Activated CD4-positive, CD25-positive, alpha-beta regulatory T cell treated with anti-CD3 and anti-CD28 coated beads, Interleukin-2, amount 50 U/mL, for 24 hours (primary cell): ENCODE measurements around the gene SEMA3D.

Experiments used
- ATAC-seq, 2 donors: fragments of 150-1000 bp; cut with Tn5 transposase; one replicate each; pipeline ENCODE4 v1.10.0; 2021; ENCODE audit warnings: mild to moderate bottlenecking in 1 of 2, moderate library complexity in 1 of 2

The SEMA3D gene

DNA sequence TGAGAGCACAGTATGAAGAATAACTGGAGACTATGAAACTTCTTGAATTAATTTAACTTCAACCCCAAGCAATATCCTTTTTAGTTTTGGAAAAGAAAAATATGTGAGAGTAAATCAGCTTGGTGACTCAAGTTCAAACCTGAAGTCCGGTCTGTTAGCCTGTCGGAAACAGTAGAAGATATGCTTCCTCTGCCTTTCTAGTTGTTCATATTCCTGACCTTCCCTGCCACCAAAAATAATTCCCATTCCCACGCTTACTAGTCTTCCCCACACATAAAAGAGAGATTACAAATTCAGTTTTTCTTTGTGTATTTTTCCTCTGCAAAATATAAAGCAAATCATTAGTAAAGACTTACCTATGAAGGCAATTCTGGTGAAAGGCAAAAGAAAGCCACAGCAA lies 3.6 kb downstream of the SEMA3D start:
- no peak for ATAC-seq

DNA sequence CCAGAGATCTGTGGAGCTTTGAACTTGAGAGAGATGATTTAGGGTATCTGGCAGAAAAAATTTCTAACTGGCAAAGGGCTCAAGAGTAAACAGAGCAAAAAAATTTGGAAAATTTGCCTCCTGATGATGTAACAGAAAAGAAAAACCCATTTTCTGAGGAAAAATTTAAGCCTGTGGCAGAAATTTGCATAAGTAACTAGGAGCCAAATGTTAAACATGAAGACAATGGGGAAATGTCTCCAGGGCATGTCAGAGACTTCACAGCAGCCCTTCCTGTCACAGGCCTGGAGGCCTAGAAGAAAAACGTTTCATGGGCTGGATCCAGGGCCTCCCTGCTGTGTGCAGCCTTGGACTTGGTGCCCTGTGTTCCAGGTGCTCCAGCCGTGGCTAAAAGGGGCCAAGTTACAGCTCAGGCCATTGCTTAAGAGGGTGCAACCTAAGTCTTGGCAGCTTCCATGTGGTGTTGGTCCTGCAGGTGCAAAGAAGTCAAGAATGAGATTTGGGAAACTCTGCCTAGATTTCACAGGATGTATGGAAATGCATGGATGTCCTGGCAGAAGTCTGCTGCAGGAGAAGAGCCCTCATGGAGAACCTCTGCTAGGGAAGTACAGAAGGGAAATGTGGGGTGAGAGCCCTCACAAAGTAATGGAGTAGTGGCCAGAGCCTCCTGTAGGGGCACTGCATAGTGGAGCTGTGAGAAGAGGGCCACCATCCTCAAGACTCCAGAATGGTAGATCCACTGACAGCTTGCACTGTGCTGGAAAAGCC lies 8.1 kb downstream of the SEMA3D start:
- no peak for ATAC-seq

GRCh38 chr7:85177316-85177715 lies 9.5 kb downstream of the SEMA3D start:
- ATAC-seq: no peak

GRCh38 chr7:85176197-85176596 lies 10.7 kb downstream of the SEMA3D start:
- ATAC-seq: no peak

- ATAC-seq: no peak
These were observed 11.6 kb downstream of the SEMA3D start for GRCh38 chr7:85175217-85175616.

GRCh38 chr7:85172530-85172941 lies 14.3 kb downstream of the SEMA3D start:
- ATAC-seq: no peak

DNA sequence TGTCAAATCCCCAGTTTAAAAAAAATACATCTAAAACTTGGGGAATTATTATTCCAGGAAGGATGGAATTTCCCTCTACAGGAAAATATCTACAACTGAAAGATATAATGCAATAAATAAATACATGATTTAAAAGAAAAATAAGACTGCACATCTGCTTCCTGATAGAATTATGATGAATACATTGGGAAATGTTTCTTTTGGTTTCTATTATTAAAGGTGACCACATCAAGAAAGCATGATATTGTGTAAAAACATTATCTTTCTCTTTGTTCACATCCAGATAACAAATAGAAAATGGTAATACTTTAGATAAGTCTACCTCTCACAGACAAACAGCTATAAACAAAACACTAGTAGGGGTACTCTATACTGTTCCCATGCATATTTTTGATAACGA lies 19.2 kb downstream of the SEMA3D start:
- ATAC-seq: no peak

DNA sequence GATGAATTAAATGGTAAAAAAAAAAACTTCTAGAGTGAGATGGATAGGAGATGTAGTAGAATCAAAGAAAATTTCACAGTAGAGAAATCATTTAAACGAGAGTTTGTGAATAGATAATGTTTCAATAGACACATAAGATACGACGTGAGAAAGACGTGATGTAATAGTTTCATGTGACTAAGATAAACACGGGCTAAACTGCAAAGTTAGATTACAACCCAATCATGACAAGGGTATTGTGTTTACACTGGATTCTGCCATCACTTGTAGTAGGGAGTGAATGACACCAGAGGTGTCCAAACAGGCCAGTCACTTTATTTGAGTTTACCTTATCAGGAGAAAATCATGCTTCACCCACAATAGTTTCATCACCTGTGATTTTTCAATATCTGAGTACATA lies 21.6 kb downstream of the SEMA3D start:
- ATAC-seq: no peak

DNA sequence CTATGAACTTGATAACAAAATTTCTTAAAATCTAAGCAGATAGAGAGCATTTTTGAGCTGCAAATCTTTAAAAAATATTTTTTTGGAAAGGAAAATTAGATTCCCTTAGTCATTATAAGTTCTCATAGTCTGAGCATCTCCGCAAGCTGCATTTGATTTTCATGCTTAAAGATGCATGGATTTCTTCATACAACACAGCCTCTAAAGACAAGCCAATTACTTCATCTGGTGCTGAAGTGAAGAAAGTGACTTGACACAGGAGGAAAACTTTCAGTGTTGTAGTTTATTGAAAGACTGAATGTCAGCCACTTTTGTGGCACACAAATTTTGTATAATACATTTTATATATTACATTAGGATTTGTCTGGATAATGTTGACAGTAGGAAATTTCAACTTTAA lies 22.5 kb downstream of the SEMA3D start:
- no peak for ATAC-seq

DNA sequence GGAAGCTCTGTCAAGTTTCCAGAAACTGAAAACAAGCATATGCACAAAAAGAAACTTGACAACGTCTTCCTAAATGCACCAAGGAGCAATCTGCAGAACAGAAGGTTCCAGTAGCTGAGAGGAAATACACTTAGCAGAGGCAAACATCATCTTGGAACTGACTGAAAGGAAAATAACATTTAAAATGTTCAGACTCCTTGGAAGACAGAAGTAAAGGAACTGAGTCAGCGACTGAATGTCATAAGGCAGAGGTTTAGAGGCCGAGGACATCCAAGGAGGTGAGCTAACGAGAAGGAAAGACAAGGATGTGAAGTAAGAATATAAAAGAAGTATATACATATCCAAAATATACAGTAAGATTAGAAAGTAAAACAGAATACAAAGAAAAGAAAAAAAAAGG lies 24.1 kb downstream of the SEMA3D start:
- ATAC-seq: no peak

DNA sequence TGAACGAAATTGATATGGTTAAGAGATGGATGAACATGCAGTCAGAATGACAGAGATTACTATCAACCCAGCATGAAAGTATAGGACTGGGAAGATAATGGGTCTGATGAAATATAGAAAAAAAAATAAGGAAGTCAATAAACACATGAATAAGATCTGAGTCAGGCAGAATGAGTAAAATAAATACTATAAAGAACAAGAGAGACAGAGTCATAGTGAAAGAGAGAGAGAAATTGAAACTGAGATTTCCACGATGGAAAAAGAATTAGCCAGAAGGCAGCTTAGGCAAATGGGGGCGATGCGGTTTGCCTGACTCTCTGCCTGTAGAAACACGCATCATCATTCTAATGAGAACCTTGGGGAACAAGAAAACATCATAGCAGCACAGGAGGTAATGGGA lies 26.6 kb downstream of the SEMA3D start:
- peak in 1 of 2 donors; percentile 43 for ATAC-seq

- no peak for ATAC-seq
These were observed 27.9 kb downstream of the SEMA3D start for GRCh38 chr7:85159003-85159402.

- ATAC-seq: no peak
These were observed 30.1 kb downstream of the SEMA3D start for GRCh38 chr7:85156661-85157208.

GRCh38 chr7:85154282-85154937 lies 32.4 kb downstream of the SEMA3D start:
- ATAC-seq: no peak

- ATAC-seq: no peak
These were observed 33.1 kb downstream of the SEMA3D start for GRCh38 chr7:85153715-85154114.

DNA sequence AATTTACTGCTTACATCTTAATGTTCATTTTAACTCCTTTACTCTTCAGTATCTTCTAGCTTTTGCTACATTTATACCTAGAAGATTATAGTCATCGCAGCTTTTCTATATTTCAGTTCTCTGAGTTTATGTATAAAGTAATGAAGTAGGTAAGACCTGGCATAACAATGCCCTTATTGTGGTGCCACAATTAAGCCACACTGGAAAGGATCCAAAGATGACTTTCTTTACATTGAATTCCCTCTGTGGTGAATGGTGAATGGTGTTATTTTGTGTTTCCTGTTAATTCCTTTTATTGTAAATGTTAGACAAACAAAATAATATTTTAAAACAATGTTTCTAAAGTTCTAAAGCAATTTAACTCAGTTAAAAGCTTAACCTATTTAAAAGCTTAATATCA lies 36.2 kb downstream of the SEMA3D start:
- no peak for ATAC-seq

DNA sequence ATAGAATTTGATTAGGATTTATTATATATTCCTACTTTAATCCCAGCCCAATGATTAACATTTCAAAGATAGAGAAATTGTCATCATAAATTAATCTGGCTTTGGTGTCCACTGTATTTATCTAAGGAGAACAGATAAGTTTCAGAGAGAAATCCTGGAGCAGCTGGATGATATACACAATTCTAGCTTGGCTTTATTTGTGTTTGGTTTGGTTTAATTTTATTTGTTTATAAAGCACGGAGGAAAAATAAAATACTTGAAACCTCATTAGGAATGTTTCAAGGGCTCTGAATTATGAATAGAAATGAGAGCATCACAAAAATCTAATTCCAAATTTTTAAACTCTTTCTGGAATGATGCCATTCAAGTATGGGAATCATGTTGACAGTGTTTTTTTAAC lies 42.1 kb downstream of the SEMA3D start:
- ATAC-seq: no peak

GRCh38 chr7:85135977-85136376 lies 50.9 kb downstream of the SEMA3D start:
- no peak for ATAC-seq

- no peak for ATAC-seq
These were observed 53.3 kb downstream of the SEMA3D start for GRCh38 chr7:85133560-85133959.

- ATAC-seq: no peak
These were observed 53.9 kb downstream of the SEMA3D start for GRCh38 chr7:85133006-85133405.

GRCh38 chr7:85130702-85131101 lies 56.2 kb downstream of the SEMA3D start:
- no peak for ATAC-seq

DNA sequence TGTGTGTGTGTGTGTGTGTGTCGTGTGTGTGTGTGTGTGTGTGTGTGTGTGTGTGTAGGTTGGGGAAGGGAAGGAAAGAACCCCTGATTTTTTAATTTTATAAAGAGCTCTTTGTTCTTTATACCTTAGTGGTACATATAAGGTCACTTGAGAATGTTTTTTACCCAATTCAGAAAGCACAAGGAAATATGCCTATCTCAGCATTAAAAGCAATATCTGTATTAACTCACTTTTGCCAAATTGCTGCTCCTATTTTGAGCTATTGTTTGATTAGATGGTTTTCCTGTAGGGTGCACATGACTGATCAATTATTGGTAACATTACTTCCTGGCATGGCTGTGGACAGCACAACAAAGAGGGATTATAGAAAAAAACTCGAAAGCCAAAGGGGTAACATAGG lies 60.5 kb downstream of the SEMA3D start:
- ATAC-seq: no peak

- ATAC-seq: no peak
These were observed 61.2 kb downstream of the SEMA3D start for GRCh38 chr7:85125651-85126131.

DNA sequence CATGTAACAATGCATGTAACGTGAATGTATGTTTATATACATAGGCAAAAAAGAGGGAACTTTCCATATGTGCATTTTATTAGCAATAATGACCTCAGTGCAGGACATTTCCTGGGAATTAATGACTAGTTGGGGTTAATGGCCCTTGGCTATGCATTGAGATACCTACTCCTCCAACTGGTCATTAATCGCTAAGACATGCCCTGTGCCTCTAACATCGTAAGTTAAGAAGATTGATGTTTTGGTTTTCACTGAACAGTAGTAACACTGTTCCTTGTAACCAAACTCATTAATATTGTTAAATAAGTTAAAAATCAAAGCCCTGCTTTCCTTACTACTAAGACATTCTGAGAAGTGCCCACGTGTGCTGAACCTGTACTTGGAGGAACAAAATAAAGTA lies 61.7 kb downstream of the SEMA3D start:
- no peak for ATAC-seq
